B cell (primary cell): ENCODE results near the gene MYF5. TPM values are rescaled to one million over a fixed set of nuclear protein-coding genes. Genes with fewer than 3 reads are reported as not detected.

ENCODE experiments used
- ATAC-seq: fragments of 200-7000 bp; cut with Tn5 transposase; one replicate; pipeline ENCODE4 v1.10.0; 2021; ENCODE audit warnings: low read depth, mild to moderate bottlenecking, moderate number of reproducible peaks, moderate library complexity
- CTCF ChIA-PET: fragments of 350-600 bp; sonication (Branson Sonifier 250); formaldehyde crosslinking; loops from one replicate; lab custom pipeline; 2021; ENCODE audit warnings: antibody characterized with exemption, inconsistent platforms; lab: Charles Lee
- POLR2A ChIA-PET: fragments of 350-600 bp; sonication (Branson Sonifier 250); formaldehyde crosslinking; loops from one replicate; lab custom pipeline; 2021; ENCODE audit warnings: antibody characterized with exemption; lab: Charles Lee
- DNase-seq: peaks from one replicate; pipeline ENCODE4 v3.0.0; 2013
- H2AFZ ChIP-seq: 2 replicates; pipeline ENCODE4 v1.6.1; 2012; ENCODE audit warnings: mild to moderate bottlenecking, low read depth, low read length; ENCODE audit not compliant: insufficient read depth, poor library complexity, severe bottlenecking
- H3K27ac ChIP-seq, 2 donors: 1 replicate in 1 of 2; 2 replicates in 1 of 2; pipeline ENCODE4 v1.5.1; 2012 to 2013; ENCODE audit warnings: low read length in 2 of 2, mild to moderate bottlenecking in 2 of 2, moderate library complexity in 1 of 2
- H3K27me3 ChIP-seq, 4 experiments: fragments of 200-600 bp in 1 of 4; sonication (generic) in 1 of 4; replicated peaks in 1 of 4; 1 replicate in 2 of 4; 2 replicates in 2 of 4; pipeline versions ENCODE4 v1.6.1 to v1.7.0; 2013 to 2016; ENCODE audit warnings: low read length in 3 of 4, mild to moderate bottlenecking in 2 of 4, mixed read lengths in 1 of 4, moderate library complexity in 1 of 4; ENCODE audit not compliant: insufficient read depth in 4 of 4, control insufficient read depth in 3 of 4; ENCODE audit errors: control extremely low read depth in 1 of 4
- H3K36me3 ChIP-seq, 2 experiments: replicated peaks in 1 of 2; 1 replicate in 1 of 2; 2 replicates in 1 of 2; pipeline versions ENCODE4 v1.6.1 to v1.7.1; 2013; ENCODE audit warnings: low read length in 1 of 2; ENCODE audit not compliant: insufficient read depth in 2 of 2, control insufficient read depth in 1 of 2; ENCODE audit errors: control extremely low read depth in 1 of 2, extremely low read depth in 1 of 2
- H3K4me1 ChIP-seq, 2 donors: fragments of 200-600 bp in 1 of 2; sonication (generic) in 1 of 2; 1 replicate in 1 of 2; 2 replicates in 1 of 2; pipeline versions ENCODE4 v1.5.1 to v1.6.1; 2013 to 2017; ENCODE audit warnings: low read length in 2 of 2; ENCODE audit not compliant: control insufficient read depth in 2 of 2, insufficient read depth in 2 of 2
- H3K4me2 ChIP-seq: replicated peaks from 2 replicates; pipeline ENCODE3; 2012; ENCODE audit warnings: mild to moderate bottlenecking, low read depth, low read length; ENCODE audit not compliant: poor library complexity, severe bottlenecking
- H3K4me3 ChIP-seq, 5 experiments: fragments of 200-600 bp in 1 of 5; sonication (generic) in 1 of 5; 1 replicate in 3 of 5; 2 replicates in 2 of 5; pipeline versions ENCODE4 v1.5.1 to v1.7.0; 2011 to 2016; ENCODE audit warnings: low read length in 4 of 5, mild to moderate bottlenecking in 4 of 5, low read depth in 2 of 5, control low read depth in 1 of 5, moderate library complexity in 1 of 5; ENCODE audit not compliant: insufficient read depth in 1 of 5; ENCODE audit errors: control extremely low read depth in 1 of 5, extremely low read depth in 1 of 5
- H3K79me2 ChIP-seq: fragments of 200-600 bp; sonication (generic); one replicate; pipeline ENCODE4 v1.6.0; 2016; ENCODE audit warnings: low read length; ENCODE audit not compliant: control insufficient read depth, insufficient read depth
- H3K9ac ChIP-seq: fragments of 200-600 bp; sonication (generic); 2 replicates; pipeline ENCODE4 v1.6.1; 2017; ENCODE audit warnings: mild to moderate bottlenecking, low read length, moderate library complexity
- H3K9me3 ChIP-seq, 3 donors: one replicate each; pipeline versions ENCODE4 v1.6.1 to v1.7.1; 2013; ENCODE audit warnings: low read length in 2 of 3; ENCODE audit not compliant: control insufficient read depth in 2 of 3, insufficient read depth in 1 of 3; ENCODE audit errors: control extremely low read depth in 1 of 3
- H4K20me1 ChIP-seq: 2 replicates; pipeline ENCODE4 v1.6.0; 2012; ENCODE audit warnings: mild to moderate bottlenecking, low read length; ENCODE audit not compliant: insufficient read depth, control insufficient read depth, poor library complexity, severe bottlenecking
- H3K27ac Mint-ChIP-seq: one replicate; pipeline ENCODE4 v1.8.0; 2021; ENCODE audit warnings: mixed read lengths
- H3K27me3 Mint-ChIP-seq: one replicate; pipeline ENCODE4 v1.8.0; 2021; ENCODE audit warnings: mixed read lengths
- H3K4me1 Mint-ChIP-seq: one replicate; pipeline ENCODE4 v1.8.0; 2021; ENCODE audit warnings: mixed read lengths
- H3K4me3 Mint-ChIP-seq: one replicate; pipeline ENCODE4 v1.8.0; 2021; ENCODE audit warnings: mixed read lengths
- H3K9me3 Mint-ChIP-seq: one replicate; pipeline ENCODE4 v1.8.0; 2022; ENCODE audit warnings: mixed read lengths; ENCODE audit not compliant: insufficient read depth
- CTCF ChIP-seq: fragments of 200-600 bp; IDR thresholded peaks from one replicate; pipeline ENCODE4 v1.8.0; 2022; ENCODE audit warnings: antibody characterized with exemption, mild to moderate bottlenecking
- EZH2 ChIP-seq: IDR thresholded peaks from 2 replicates; pipeline ENCODE4 v1.6.1; 2012; ENCODE audit warnings: borderline replicate concordance, low read depth, mild to moderate bottlenecking, moderate library complexity, low read length; ENCODE audit not compliant: insufficient read depth, poor library complexity, severe bottlenecking
- WGBS: methylation state at CpG from one replicate; pipeline ENCODE4 v1.1.5; 2013; ENCODE audit warnings: missing lambda C conversion rate; ENCODE audit not compliant: insufficient coverage; 5-methylcytosine and 5-hydroxymethylcytosine counted together
- intact Hi-C: fragments of 100-400 bp; cut with micrococcal nuclease; formaldehyde crosslinking; loops from one replicate; pipeline ENCODE4 v1.10.0; 2022
- polyA plus RNA-seq: library from polyadenylated mRNA; depleted of rRNA; stranded (reverse); fragments of >200 nt; gene quantifications from 2 replicates; pipeline ENCODE4 v1.2.3, GENCODE V29; 2012
- total RNA-seq, 2 donors: library from RNA; stranded (reverse); fragments of 120-200 nt in 1 of 2; gene quantifications; 1 replicate in 1 of 2; 2 replicates in 1 of 2; pipeline versions ENCODE4 v1.2.3 to v1.2.4, GENCODE V29; 2013 to 2022

MYF5 gene
- total and polyA plus RNA-seq, 2 donors (not counting 1 experiment from before 2014, with no cell fraction given): not detected

- no peak overlapping the region for H3K9ac ChIP-seq
- no peak overlapping the region for H2AFZ ChIP-seq
- no peaks in the 10 kb centered on the region for H4K20me1 ChIP-seq
- Mint-ChIP-seq H3K9me3 (no peaks in the 10 kb centered on the region), H3K27me3 (no peaks in the 10 kb centered on the region), H3K4me3 (no peak overlapping the region), H3K4me1 (peaks cover 3% of the 10 kb centered on the region), H3K27ac (no peak overlapping the region)
- H3K4me2 ChIP-seq: no peak overlapping the region
- POLR2A ChIA-PET: no interaction called here
- 76% methylated on average over 5 of the region's 5 CpGs for WGBS
- no peaks in the 10 kb centered on the region for H3K36me3 ChIP-seq
- H3K27me3 ChIP-seq: no peaks in the 10 kb centered on the region
- CTCF ChIA-PET: no interaction called here
- H3K27ac ChIP-seq: no peak overlapping the region
- peaks cover 0 to 1% (median 0%) of the 10 kb centered on the region in 3 donors for H3K9me3 ChIP-seq
- TF ChIP-seq EZH2 (no peak), CTCF (no peak)
- ATAC-seq (no peak), DNase-seq (no peak)
- intact Hi-C loops: loop anchor here (5.0 kb wide), 1 partner anchor 350 kb away; no protein-coding TSS in a partner anchor
- no peak overlapping the region for H3K4me3 ChIP-seq
- no peaks in the 10 kb centered on the region for H3K79me2 ChIP-seq
- no peaks in the 10 kb centered on the region for H3K4me1 ChIP-seq
These were observed 45.1 kb downstream of the MYF5 start for GRCh38 chr12:80761838-80762237.

- POLR2A ChIA-PET: no interaction called here
- H2AFZ ChIP-seq: no peak overlapping the region
- no peak overlapping the region for H3K27ac ChIP-seq
- peak; percentile 22 for TF ChIP-seq CTCF
- TF ChIP-seq EZH2: no peak
- no peaks in the 10 kb centered on the region for H3K27me3 Mint-ChIP-seq
- no peak overlapping the region for H3K4me3 Mint-ChIP-seq
- H3K36me3 ChIP-seq: no peaks in the 10 kb centered on the region
- H3K9ac ChIP-seq: no peak overlapping the region
- no peaks in the 10 kb centered on the region for H4K20me1 ChIP-seq
- DNase-seq: peak; percentile 1
- WGBS: 0% methylated on average over 1 of the region's 4 CpGs
- H3K9me3 Mint-ChIP-seq: no peaks in the 10 kb centered on the region
- CTCF ChIA-PET: no interaction called here
- intact Hi-C loops: loop anchor here (5.0 kb wide), 1 partner anchor 352 kb away; no protein-coding TSS in a partner anchor
- no peak overlapping the region for H3K27ac Mint-ChIP-seq
- peaks cover 5% of the 10 kb centered on the region for H3K4me1 Mint-ChIP-seq
- H3K4me1 ChIP-seq: no peaks in the 10 kb centered on the region
- no peak overlapping the region for H3K4me2 ChIP-seq
- H3K27me3 ChIP-seq: no peaks in the 10 kb centered on the region
- ATAC-seq: no peak
- H3K9me3 ChIP-seq: no peaks in the 10 kb centered on the region
- no peaks in the 10 kb centered on the region for H3K79me2 ChIP-seq
- H3K4me3 ChIP-seq: no peak overlapping the region
These were observed 47.2 kb downstream of the MYF5 start for GRCh38 chr12:80763874-80764273.
